Activated CD4-positive, alpha-beta T cell treated with anti-CD3 and anti-CD28 coated beads, Interleukin-2, amount 10 ng/mL, durations not matched to agents 24 days and 14 days (primary cell): ENCODE data around the gene GNAQ. TPM values are rescaled to one million over a fixed set of nuclear protein-coding genes. Genes with fewer than 3 reads are reported as not detected.

Experiments
- DNase-seq: peaks from one replicate; pipeline ENCODE4 v3.0.0; 2022
- H3K27ac Mint-ChIP-seq: one replicate; pipeline ENCODE4 v1.8.0; 2022; ENCODE audit warnings: mild to moderate bottlenecking, mixed read lengths
- H3K27me3 Mint-ChIP-seq: one replicate; pipeline ENCODE4 v1.8.0; 2022; ENCODE audit warnings: mixed read lengths
- H3K36me3 Mint-ChIP-seq: one replicate; pipeline ENCODE4 v1.8.0; 2022; ENCODE audit warnings: low read depth, mild to moderate bottlenecking, mixed read lengths
- H3K4me1 Mint-ChIP-seq: one replicate; pipeline ENCODE4 v1.8.0; 2021; ENCODE audit warnings: mixed read lengths
- H3K4me3 Mint-ChIP-seq: one replicate; pipeline ENCODE4 v1.8.0; 2022; ENCODE audit warnings: mild to moderate bottlenecking, moderate library complexity, mixed read lengths
- H3K9me3 Mint-ChIP-seq: one replicate; pipeline ENCODE4 v1.8.0; 2021; ENCODE audit warnings: mixed read lengths
- intact Hi-C: fragments of 100-400 bp; cut with micrococcal nuclease; formaldehyde crosslinking; loops from one replicate; pipeline ENCODE4 v1.15.1; 2023
- total RNA-seq: library from RNA; stranded (reverse); gene quantifications from 2 replicates; pipeline ENCODE4 v1.2.3, GENCODE V29; 2022

GNAQ gene
- total RNA-seq, 1 donor from 2014 or later = 22.7 TPM

DNA sequence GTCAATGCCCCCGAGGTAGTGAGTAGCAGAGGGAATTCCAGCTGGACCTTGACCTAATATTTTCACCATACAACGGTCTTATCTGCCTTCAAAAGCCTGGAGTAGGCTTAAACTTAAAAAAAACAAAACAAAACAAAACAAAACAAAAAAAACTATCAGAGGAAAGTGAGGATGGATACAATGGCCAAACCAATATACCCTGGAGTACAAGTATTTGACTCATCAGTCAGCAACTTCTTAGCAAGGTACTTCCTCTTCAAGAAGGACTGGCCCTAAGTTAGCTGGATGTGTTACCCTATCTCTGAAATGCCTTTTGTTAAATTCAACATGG lies 222.9 kb downstream of the GNAQ start:
- Mint-ChIP-seq H3K9me3 (no peaks in the 10 kb centered on the region), H3K36me3 (peaks cover 23% of the 10 kb centered on the region), H3K4me1 (peaks cover 24% of the 10 kb centered on the region), H3K27me3 (no peaks in the 10 kb centered on the region), H3K4me3 (no peak overlapping the region), H3K27ac (peak overlapping the region; percentile 66)
- no peak for DNase-seq
- intact Hi-C loops = no loop called here

DNA sequence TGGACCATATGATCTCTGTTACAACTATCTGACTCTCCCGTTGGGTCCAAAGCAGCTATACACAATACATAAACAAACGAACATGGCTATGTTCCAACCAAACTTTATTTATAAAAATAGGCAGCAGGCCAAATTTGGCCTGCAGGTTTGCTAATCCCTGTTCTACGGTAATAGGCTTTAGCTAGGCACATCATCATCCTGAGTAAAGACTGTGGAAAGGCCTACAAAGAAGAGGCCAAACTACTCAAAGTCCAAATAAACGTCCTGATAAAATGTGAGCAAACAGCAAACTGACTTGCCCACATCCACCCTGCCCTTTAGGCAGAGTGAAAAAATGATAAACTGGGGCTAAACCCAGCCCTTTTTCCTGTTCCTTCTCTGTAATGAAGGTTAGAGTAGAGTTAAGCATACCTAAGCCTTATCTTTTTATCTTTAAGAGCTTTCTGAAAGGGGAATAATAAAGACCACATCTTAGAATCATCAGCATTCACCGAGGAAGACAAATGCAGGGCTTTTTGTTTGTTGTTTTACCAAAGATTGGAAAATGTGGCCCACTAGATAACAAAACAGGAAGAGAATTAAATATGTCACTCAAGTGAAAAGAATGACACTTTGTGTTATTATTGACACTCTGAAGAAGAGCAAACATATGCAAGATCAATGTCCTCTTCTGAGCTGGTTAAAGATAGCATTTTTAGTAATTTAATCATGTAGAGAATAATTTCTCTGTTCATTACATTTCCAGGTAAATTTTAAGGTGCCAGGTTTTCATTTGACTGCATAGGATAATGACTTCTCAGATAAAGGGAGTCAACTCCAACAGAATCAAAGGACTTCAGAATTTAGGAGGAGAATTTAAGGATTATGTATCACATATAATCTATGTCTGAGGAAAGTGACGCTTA lies 223.5 kb downstream of the GNAQ start:
- H3K4me3 Mint-ChIP-seq = peak overlapping the region; percentile 6

DNA sequence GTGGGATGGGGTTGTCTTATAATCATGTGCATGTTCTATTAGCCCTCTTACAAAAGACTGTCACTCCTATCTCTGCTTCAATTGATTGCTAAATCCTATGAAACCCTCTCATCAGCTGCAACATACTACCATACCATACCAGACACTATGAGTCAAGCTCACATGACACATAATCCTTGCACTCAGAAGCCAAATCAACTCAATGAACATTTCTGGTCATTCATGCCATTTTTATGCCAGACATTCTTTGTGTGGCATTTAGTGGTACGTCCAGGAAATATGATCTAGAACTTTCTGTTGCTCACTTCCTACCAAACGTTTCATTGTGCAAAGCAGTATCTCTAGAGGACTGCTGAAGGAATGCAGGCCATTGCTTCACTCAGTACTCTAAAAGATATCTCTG lies 224.3 kb downstream of the GNAQ start:
- H3K4me1 Mint-ChIP-seq = peaks cover 25% of the 10 kb centered on the region
- DNase-seq = no peak
- no peak overlapping the region for H3K4me3 Mint-ChIP-seq
- no peak overlapping the region for H3K27ac Mint-ChIP-seq
- H3K9me3 Mint-ChIP-seq = no peaks in the 10 kb centered on the region
- H3K36me3 Mint-ChIP-seq = peaks cover 24% of the 10 kb centered on the region
- no peaks in the 10 kb centered on the region for H3K27me3 Mint-ChIP-seq
- intact Hi-C loops = no loop called here

More for the DNA sequence above, 223.5 kb downstream of the GNAQ start:
- Mint-ChIP-seq H3K27me3 (no peaks in the 10 kb centered on the region), H3K9me3 (no peaks in the 10 kb centered on the region), H3K27ac (peak overlapping the region; percentile 66), H3K4me1 (peaks cover 24% of the 10 kb centered on the region), H3K36me3 (peaks cover 26% of the 10 kb centered on the region)
- intact Hi-C loops = no loop called here
- DNase-seq = no peak

DNA sequence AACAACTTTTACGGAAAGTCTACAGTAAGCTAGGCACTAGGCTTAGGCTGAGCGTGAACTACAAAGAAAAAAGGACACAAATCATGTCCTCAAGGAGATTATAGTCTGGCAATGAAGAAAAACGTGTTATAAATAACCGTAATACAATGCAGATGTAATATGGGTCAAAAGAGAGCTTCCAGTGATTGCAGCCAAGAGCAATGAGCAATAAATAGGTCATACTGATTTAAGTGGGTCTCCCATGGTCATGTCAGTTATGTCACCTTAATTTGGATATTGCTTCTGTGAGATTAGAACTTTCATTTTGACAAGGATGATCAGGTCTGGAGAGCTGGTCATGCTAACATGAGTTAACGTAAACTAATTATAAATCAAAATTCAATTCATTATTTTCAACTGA lies 224.9 kb downstream of the GNAQ start:
- intact Hi-C loops = no loop called here
- H3K4me3 Mint-ChIP-seq = no peak overlapping the region
- H3K9me3 Mint-ChIP-seq = no peaks in the 10 kb centered on the region
- no peak for DNase-seq
- H3K27me3 Mint-ChIP-seq = no peaks in the 10 kb centered on the region
- peaks cover 23% of the 10 kb centered on the region for H3K36me3 Mint-ChIP-seq
- H3K27ac Mint-ChIP-seq = no peak overlapping the region
- H3K4me1 Mint-ChIP-seq = peaks cover 30% of the 10 kb centered on the region

DNA sequence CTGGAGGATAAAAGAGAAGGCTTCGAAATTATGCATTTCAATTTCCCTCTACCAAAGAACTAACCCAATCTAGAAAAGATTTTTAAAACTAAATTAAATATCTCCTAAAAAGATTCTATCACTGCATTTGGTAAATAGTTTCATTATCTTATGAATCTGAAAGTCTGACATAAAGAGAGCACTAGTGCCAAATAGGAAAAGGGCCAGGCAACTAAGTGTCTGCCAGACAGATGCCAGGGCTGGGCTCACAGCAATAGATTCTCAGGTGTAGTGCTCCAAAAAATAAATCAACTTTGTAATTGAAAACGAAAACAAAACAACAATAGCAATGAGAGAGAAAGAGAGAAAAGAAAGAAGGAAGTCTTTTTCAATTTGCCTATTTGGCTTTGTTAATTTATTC lies 225.8 kb downstream of the GNAQ start:
- DNase-seq = no peak
- Mint-ChIP-seq H3K27ac (no peak overlapping the region), H3K4me1 (peaks cover 38% of the 10 kb centered on the region), H3K27me3 (no peaks in the 10 kb centered on the region), H3K4me3 (no peak overlapping the region), H3K36me3 (peaks cover 26% of the 10 kb centered on the region), H3K9me3 (no peaks in the 10 kb centered on the region)
- intact Hi-C loops = no loop called here

DNA sequence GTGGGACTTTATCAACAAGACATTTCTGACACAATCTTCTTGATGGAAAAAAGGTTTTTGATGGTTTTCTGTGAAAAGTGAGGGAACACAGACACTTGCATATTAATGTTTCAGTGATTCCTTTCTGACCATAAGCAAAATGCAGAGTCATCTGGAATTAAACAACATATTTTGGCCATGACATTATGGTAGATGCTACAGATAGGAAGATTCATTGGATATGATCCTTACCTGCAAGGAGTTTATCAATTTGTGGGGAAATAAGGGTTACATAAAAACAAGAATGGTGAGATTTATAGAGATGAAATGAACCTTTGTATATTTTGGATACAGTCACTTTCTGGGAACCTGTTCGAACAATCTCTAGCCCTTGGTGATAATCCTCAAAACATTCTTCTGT lies 228.2 kb downstream of the GNAQ start:
- intact Hi-C loops = loop anchor here (5.0 kb wide), 1 partner anchor 36 kb away; no protein-coding TSS in a partner anchor
- Mint-ChIP-seq H3K27ac (no peak overlapping the region), H3K9me3 (no peaks in the 10 kb centered on the region), H3K4me1 (peaks cover 33% of the 10 kb centered on the region), H3K36me3 (peaks cover 14% of the 10 kb centered on the region), H3K27me3 (no peaks in the 10 kb centered on the region), H3K4me3 (no peak overlapping the region)
- no peak for DNase-seq

DNA sequence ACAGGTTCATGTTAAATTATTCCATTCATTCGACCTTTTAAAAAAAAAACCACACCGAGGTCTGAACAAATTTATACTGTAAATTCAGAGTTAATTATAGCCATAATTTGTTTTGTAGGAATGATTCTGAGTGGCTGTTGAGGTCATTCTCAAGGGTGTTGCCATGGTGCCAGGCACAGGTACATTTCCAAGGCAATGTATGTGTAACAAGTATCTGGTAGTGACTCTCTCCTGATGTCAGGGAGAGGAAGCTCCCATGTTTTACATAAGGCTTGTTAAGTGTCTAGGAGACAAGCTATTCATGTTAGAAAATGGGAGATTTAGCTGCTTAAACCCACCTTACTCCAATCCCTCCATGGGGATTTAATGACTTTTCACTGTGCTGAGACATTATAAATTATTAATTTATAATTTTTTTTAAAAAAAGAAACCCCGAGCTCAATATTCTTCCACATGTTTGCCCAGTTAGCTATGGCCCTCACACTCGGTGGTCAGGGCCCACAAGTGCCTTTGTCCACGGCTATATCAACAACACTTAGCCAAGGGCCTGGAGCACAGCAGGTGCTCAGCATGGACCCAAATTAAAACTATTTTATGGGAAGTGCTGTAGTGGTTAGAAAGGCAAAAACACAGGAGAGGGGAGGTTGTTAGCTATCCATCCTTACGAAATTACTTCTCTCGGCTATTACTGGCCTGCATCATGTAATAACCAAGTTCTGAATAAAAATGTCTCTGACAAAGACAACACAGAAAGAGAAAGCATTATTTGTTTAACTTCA lies 228.9 kb downstream of the GNAQ start:
- Mint-ChIP-seq H3K36me3 (peaks cover 13% of the 10 kb centered on the region), H3K4me1 (peaks cover 25% of the 10 kb centered on the region)
- intact Hi-C loops = loop anchor here (5.0 kb wide), 1 partner anchor 35 kb away; no protein-coding TSS in a partner anchor

DNA sequence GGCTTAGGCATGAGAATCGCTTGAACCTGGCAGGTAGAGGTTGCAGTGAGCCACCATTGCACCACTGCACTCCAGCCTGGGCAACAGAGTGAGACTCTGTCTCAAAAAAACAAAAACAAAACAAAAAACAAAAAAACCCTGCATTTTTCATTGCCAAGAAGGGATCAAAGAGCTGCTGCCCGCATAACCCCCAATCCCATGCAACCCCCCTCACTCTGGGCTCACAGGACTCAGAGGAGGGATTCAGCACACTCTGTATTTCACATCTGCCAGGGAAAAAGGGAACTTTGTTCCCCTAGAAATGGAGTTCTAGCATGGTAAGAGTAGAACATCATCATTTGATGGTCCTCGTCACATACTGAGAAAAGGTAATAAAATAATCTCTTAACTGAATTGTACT lies 229.5 kb downstream of the GNAQ start:
- no peaks in the 10 kb centered on the region for H3K9me3 Mint-ChIP-seq
- no peaks in the 10 kb centered on the region for H3K27me3 Mint-ChIP-seq
- peaks cover 11% of the 10 kb centered on the region for H3K36me3 Mint-ChIP-seq
- H3K4me3 Mint-ChIP-seq = no peak overlapping the region
- intact Hi-C loops = loop anchor here (5.0 kb wide), 1 partner anchor 35 kb away; no protein-coding TSS in a partner anchor
- DNase-seq = no peak
- no peak overlapping the region for H3K27ac Mint-ChIP-seq
- peaks cover 19% of the 10 kb centered on the region for H3K4me1 Mint-ChIP-seq

More for the DNA sequence above, 228.9 kb downstream of the GNAQ start:
- Mint-ChIP-seq H3K9me3 (no peaks in the 10 kb centered on the region), H3K4me3 (no peak overlapping the region), H3K27ac (no peak overlapping the region), H3K27me3 (no peaks in the 10 kb centered on the region)
- DNase-seq = no peak

DNA sequence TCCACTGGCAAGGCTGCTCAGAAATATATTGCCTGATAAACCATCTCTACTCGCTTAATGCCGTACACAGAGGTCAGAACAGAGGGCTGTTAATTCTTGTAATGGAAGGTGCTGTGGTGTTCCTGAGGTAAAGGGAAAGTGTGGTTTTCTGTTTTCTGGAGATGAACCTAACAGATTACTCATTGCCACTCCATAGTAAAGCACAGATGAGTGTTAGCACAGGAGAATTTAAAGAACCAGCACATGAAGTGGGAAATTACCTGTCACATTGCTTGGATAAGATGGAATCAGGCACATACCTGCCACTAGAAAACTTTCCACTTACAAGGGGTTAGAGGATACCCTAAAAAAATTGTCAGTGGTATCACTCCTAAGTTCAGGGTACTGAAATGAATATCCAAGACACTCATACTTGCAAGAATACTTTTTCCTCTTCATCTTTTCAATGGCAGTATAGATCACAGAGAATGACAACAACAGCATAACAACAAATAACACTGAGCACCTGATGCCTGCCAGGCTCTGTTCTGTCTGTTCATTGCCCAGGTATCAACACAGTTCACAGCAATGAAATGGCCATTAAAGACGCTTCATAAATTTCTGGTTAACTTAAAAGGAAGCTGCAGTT lies 230.6 kb downstream of the GNAQ start:
- peak overlapping the region; percentile 68 for H3K27ac Mint-ChIP-seq
- no peak overlapping the region for H3K4me3 Mint-ChIP-seq
- DNase-seq = no peak
- no peaks in the 10 kb centered on the region for H3K27me3 Mint-ChIP-seq
- H3K4me1 Mint-ChIP-seq = peaks cover 17% of the 10 kb centered on the region
- H3K9me3 Mint-ChIP-seq = no peaks in the 10 kb centered on the region
- peaks cover 11% of the 10 kb centered on the region for H3K36me3 Mint-ChIP-seq
- intact Hi-C loops = loop anchor here (1.0 to 5.0 kb wide), 3 partner anchors 17 to 40 kb away; no protein-coding TSS in a partner anchor

DNA sequence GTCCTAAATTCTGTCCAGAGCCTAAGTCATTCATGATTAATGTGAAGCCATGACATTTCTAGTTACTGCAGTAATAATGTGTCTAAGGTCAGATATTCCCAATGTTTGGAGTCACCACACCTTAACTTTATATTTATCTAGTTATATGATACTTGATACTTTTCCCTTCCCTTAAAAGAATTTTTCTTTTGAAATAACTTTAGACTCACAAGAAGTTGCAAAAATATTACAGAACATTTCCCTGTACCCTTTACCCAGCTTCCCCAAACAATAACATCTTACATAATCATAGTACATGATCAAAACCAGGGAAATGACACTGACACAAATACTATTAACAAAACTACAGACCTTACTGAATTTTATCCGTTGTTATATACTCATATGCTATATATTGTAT lies 233.5 kb downstream of the GNAQ start:
- Mint-ChIP-seq H3K36me3 (peaks cover 8% of the 10 kb centered on the region), H3K4me1 (peaks cover 21% of the 10 kb centered on the region), H3K9me3 (no peaks in the 10 kb centered on the region), H3K27me3 (no peaks in the 10 kb centered on the region), H3K4me3 (no peak overlapping the region), H3K27ac (no peak overlapping the region)
- no peak for DNase-seq
- intact Hi-C loops = no loop called here

DNA sequence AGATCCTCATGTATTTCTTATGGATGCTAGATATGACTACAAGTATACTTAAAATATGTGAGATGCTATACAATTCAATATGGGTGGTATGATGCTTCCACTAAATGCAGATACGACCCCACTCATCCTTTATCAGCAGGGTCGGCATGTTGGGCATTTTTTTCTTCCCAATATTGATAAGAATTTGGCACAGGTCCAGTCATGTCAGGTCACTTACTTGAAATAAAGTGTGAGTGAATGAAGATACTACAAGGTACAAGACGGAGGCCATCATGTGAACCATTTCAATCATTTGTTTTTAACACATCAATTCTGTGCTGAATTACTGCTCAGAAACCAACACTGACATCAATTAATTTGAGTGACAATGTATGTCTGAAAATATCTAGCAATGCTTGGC lies 236.6 kb downstream of the GNAQ start:
- intact Hi-C loops = no loop called here
- DNase-seq = no peak
- H3K4me3 Mint-ChIP-seq = no peak overlapping the region
- no peak overlapping the region for H3K27ac Mint-ChIP-seq
- H3K9me3 Mint-ChIP-seq = no peaks in the 10 kb centered on the region
- peaks cover 15% of the 10 kb centered on the region for H3K36me3 Mint-ChIP-seq
- H3K4me1 Mint-ChIP-seq = peaks cover 6% of the 10 kb centered on the region
- H3K27me3 Mint-ChIP-seq = no peaks in the 10 kb centered on the region

DNA sequence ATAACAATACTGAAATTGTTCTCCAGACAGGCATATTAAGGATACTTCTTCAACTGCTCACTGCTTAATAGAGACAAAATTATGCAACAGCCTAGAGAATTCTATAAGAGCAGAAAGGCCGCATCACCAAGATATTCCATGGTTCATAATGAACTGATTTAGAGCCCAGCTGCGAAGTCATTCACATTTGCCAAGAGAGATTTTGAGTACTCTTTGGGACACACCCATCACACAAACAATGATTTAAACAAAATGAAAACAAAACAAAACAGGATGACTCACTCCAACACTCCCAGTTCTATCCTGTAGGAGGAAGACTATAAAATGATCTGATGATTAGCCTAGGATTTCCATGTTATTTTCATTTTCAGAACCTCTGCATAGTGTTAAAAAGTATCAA lies 237.8 kb downstream of the GNAQ start:
- peaks cover 6% of the 10 kb centered on the region for H3K4me1 Mint-ChIP-seq
- no peaks in the 10 kb centered on the region for H3K9me3 Mint-ChIP-seq
- H3K36me3 Mint-ChIP-seq = peaks cover 15% of the 10 kb centered on the region
- no peaks in the 10 kb centered on the region for H3K27me3 Mint-ChIP-seq
- intact Hi-C loops = no loop called here
- H3K27ac Mint-ChIP-seq = no peak overlapping the region
- no peak overlapping the region for H3K4me3 Mint-ChIP-seq
- DNase-seq = no peak

DNA sequence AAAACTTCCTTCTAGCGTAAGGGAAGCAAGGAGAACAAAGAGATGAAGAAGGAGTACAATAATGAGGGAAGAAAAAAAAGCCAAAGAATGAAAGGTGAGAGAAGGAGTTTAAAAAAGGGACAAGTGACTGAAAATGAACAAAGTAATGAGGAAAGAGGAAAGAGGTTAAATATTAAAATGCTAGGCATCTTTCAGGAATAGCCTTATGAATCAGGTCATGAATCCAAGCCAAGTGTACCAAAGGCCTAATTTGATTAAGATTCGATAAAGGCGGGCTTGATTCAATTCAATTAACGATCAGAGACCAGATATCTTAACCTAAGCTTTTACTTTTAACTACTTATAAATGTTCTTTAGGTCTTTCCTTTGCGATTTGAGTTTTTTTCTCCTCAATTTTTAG lies 241.7 kb downstream of the GNAQ start:
- Mint-ChIP-seq H3K27me3 (no peaks in the 10 kb centered on the region), H3K4me3 (no peak overlapping the region), H3K4me1 (peaks cover 8% of the 10 kb centered on the region), H3K9me3 (no peaks in the 10 kb centered on the region), H3K27ac (no peak overlapping the region), H3K36me3 (peaks cover 20% of the 10 kb centered on the region)
- DNase-seq = no peak
- intact Hi-C loops = no loop called here

DNA sequence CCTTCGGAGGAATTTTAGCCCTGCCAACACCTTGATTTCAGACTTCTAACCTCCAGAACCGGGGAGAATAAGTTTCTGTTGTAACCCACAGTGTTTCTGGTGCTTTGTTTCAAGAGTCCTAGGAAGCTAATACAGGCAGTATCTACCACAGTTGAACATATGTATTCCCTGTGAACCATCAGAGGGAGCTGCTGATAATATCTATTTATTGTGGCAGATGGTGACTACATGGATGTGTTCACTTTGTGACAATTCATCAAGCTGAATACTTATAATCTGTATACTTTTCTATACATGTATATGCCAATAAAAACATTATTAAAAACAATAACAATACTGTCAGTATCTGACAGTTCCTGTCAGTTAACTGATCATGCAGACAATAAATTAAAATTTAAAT lies 246.3 kb downstream of the GNAQ start:
- no peaks in the 10 kb centered on the region for H3K27me3 Mint-ChIP-seq
- intact Hi-C loops = no loop called here

More for the DNA sequence above, 246.3 kb downstream of the GNAQ start:
- H3K4me1 Mint-ChIP-seq = peaks cover 13% of the 10 kb centered on the region
- no peak overlapping the region for H3K27ac Mint-ChIP-seq
- H3K4me3 Mint-ChIP-seq = no peak overlapping the region
- peaks cover 3% of the 10 kb centered on the region for H3K9me3 Mint-ChIP-seq
- peaks cover 17% of the 10 kb centered on the region for H3K36me3 Mint-ChIP-seq
- no peak for DNase-seq
